ENCODE data around the gene ST8SIA4.

- no peak for TF ChIP-seq CTCF (IDR thresholded peaks at IDR 0.05; ENCODE audit: poor library complexity)
- no peak for TF ChIP-seq EZH2phosphoT487 (IDR thresholded peaks at IDR 0.05; ENCODE audit: low read depth, severe bottlenecking, unreplicated experiment)
- no peak for TF ChIP-seq EZH2 (IDR thresholded peaks at IDR 0.05; ENCODE audit: borderline replicate concordance)
Measured at GRCh38 chr5:100889896-100890295, 13.2 kb downstream of the ST8SIA4 start.

Measured in hepatocyte (in vitro differentiated cells).